ENCODE data around the gene CACFD1.

Gene CACFD1

DNA sequence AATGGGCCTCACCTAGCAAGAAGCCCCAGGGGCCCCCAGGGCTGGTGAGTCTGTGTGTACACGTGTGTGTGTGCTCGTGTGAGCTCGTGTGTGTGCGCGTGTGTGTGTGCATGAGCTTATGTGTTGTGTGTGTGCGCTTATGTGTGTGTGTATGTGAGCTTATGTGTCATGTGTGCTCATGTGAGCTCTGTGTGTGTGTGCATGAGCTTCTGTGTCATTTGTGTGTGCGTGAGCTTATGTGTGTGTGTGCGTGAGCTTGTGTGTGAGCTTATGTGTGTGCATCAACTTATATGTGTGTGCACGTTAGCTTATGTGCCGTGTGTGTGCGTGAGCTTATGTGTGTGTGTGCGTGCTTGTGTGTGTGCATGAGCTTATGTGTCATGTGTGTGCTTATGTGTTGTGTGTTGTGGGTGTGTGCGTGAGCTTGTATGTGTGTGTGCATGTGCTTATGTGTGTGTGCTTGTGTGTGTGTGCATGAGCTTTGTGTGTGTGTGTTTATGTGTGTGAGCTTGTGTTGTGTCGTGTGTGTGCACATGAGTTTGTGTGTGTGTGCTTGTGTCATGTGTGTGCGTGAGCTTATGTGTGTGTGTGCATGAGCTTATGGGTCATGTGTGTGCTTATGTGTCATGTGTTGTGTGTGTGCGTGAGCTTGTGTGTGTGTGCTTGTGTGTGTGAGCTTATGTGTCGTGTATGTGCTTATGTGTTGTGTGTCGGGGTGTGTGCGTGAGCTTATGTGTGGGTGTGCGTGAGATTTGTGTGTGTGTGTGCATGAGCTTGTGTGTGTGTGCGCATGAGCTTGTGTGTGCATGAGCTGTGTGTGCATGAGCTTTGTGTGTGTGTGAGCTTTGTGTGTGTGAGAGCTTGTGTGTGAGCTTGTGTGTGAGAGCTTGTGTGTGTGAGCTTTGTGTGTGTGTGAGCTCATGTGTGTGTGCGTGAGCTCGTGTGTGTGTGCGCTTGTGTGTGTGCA is 35.8 kb downstream of the CACFD1 start:
- Histone ChIP-seq H3K9me3 (ENCODE audit: control insufficient read depth, low read length) (no peaks in the 10 kb centered on the region), H3K4me1 (ENCODE audit: control insufficient read depth, insufficient read depth, low read length, poor library complexity, severe bottlenecking) (no peaks in the 10 kb centered on the region), H3K27me3 (replicated peaks; ENCODE audit: control insufficient read depth, insufficient read depth, low read length, poor library complexity, severe bottlenecking) (no peaks in the 10 kb centered on the region), H3K4me3 (ENCODE audit: insufficient read depth, low read depth, low read length, poor library complexity, severe bottlenecking) (no peak overlapping the region), H3K36me3 (ENCODE audit: control insufficient read depth, insufficient read depth, low read length) (no peaks in the 10 kb centered on the region), H3K27ac (ENCODE audit: insufficient read depth, low read length, poor library complexity, severe bottlenecking) (no peak overlapping the region)
- DNase-seq: no peak

DNA sequence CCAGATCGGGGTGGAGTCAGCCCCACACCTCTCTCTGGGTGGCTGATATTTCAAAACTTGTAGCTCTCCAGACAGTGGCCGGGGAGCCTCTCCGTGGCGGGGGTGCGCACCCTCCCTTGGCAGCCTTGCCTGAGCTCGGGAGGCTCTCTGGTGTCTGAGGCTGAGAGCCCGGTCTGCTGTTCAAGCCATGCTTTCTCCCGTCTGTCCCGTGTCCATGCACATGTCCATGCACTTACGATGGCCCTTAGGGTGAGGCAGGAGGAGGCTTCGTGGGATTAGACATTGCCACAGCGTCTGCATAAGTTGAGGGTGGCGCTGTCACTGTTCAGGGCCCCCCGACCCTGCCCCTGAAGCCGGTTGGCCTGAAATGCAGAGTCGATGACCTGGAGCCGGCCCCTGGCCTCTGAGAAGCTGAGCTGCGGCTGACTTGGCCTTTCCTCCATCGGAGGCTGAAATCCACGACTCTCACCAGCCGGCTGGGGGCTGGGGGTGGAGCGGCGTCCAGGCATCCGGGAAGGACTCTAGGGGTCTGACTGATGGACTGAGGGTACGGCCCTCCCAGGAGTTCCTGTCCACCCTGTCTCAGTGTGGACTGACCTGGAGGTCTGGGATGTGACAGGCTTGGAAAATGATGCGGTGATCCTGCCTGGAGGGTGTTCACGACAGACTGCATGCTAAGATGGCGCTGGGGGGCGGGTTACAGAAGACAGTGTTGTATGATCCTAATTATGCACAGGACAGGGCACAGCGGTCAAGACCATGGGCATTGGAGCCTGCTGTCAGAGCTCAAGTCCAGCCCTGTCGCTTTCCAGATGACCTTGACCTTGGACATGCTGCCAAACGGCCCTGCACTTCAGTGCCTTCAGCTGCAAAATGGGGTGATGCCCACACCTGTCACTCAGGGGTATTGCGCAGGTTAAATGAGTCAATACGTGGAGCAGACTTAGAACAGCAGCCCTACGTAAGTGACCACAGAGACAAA is 37.4 kb downstream of the CACFD1 start:
- Histone ChIP-seq H3K36me3 (ENCODE audit: control insufficient read depth, insufficient read depth, low read length) (no peaks in the 10 kb centered on the region), H3K27ac (ENCODE audit: insufficient read depth, low read length, poor library complexity, severe bottlenecking) (no peak overlapping the region), H3K4me1 (ENCODE audit: control insufficient read depth, insufficient read depth, low read length, poor library complexity, severe bottlenecking) (no peaks in the 10 kb centered on the region), H3K27me3 (replicated peaks; ENCODE audit: control insufficient read depth, insufficient read depth, low read length, poor library complexity, severe bottlenecking) (no peaks in the 10 kb centered on the region), H3K4me3 (ENCODE audit: insufficient read depth, low read depth, low read length, poor library complexity, severe bottlenecking) (no peak overlapping the region), H3K9me3 (ENCODE audit: control insufficient read depth, low read length) (no peaks in the 10 kb centered on the region)
- no peak for DNase-seq

DNA sequence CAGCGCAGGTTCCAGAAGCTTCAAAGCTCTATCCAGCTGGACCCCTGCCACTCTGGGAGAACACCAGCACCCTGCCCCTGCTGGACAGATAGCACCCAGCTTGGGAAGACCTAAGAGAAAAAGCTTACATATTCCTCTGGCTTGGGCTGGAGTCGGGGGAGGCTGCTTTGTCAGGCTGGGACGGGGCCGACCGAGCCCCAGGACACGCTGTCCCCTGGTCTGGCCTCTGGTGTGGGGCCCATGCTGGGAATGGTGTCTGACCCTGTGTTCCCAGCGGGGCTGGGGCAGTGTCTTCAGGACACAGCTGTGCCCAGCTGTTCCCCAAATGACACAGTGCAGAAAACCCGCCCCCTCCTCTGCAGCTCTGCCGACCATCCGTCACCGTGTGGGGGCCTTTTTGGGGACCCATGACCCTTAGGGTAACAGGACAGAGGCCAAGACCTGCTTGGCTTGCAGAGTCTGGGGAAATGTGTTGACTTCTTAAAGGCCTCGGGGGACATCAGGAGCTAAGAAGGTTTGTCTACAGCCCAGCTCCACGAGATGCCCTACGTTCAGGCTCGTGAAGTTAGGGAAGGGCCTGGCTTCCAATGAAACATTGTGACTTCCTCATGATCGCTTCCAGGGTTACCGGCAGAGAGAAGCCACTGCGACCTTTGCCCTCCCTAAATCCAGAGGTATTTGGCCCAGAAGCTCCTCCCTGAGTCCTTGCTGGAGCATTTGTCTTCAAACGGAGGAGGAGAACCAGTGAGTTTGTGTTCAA is 39.5 kb downstream of the CACFD1 start:
- no peaks in the 10 kb centered on the region for H3K4me1 ChIP-seq (ENCODE audit: control insufficient read depth, insufficient read depth, low read length, poor library complexity, severe bottlenecking)
- no peak for DNase-seq
- H3K27me3 ChIP-seq (replicated peaks; ENCODE audit: control insufficient read depth, insufficient read depth, low read length, poor library complexity, severe bottlenecking): no peaks in the 10 kb centered on the region
- no peaks in the 10 kb centered on the region for H3K9me3 ChIP-seq (ENCODE audit: control insufficient read depth, low read length)
- H3K27ac ChIP-seq (ENCODE audit: insufficient read depth, low read length, poor library complexity, severe bottlenecking): no peak overlapping the region
- no peaks in the 10 kb centered on the region for H3K36me3 ChIP-seq (ENCODE audit: control insufficient read depth, insufficient read depth, low read length)
- H3K4me3 ChIP-seq (ENCODE audit: insufficient read depth, low read depth, low read length, poor library complexity, severe bottlenecking): no peak overlapping the region

DNA sequence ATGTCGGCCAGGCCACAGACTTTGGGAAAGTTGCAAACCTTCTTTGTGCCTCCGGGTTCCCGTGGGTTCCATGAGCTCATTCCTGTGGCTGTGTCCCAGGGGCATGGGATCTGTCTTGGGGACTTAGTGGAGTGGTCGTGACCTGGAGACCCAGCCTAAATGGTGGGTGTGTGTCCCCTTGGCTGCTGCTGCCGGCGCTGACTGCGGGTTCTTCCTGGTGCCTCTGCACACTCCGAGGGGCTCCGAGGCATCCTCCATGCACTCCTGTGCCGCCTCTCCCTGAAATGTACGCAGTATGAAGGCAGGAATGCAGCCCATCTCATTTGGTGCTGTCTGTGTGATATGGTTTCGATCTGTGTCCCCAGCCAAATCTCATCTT is 40.1 kb downstream of the CACFD1 start:
- no peak for DNase-seq
- Histone ChIP-seq H3K36me3 (ENCODE audit: control insufficient read depth, insufficient read depth, low read length) (no peaks in the 10 kb centered on the region), H3K4me3 (ENCODE audit: insufficient read depth, low read depth, low read length, poor library complexity, severe bottlenecking) (no peak overlapping the region), H3K27me3 (replicated peaks; ENCODE audit: control insufficient read depth, insufficient read depth, low read length, poor library complexity, severe bottlenecking) (no peaks in the 10 kb centered on the region), H3K4me1 (ENCODE audit: control insufficient read depth, insufficient read depth, low read length, poor library complexity, severe bottlenecking) (no peaks in the 10 kb centered on the region), H3K27ac (ENCODE audit: insufficient read depth, low read length, poor library complexity, severe bottlenecking) (no peak overlapping the region), H3K9me3 (ENCODE audit: control insufficient read depth, low read length) (no peaks in the 10 kb centered on the region)

DNA sequence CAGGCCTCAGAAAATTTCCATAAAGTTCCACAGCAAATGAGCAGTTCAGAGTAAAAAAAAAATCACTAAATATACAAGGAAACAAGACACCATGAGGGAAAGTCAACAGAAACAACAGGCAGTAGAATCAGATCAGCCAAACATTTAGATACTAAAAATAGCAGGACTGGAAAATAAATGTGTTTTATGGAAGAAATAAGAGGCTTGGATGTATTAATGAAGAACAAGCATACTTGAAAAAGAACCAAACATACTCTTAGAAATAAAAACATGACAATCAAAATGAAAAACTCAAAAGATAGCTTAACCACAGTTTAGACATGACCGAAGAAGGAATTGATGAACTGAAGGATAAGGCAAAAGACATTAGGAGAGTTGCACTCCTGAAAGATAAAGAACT is 42.3 kb downstream of the CACFD1 start:
- no peak for DNase-seq
- H3K27me3 ChIP-seq (replicated peaks; ENCODE audit: control insufficient read depth, insufficient read depth, low read length, poor library complexity, severe bottlenecking): no peaks in the 10 kb centered on the region
- no peaks in the 10 kb centered on the region for H3K4me1 ChIP-seq (ENCODE audit: control insufficient read depth, insufficient read depth, low read length, poor library complexity, severe bottlenecking)
- no peak overlapping the region for H3K4me3 ChIP-seq (ENCODE audit: insufficient read depth, low read depth, low read length, poor library complexity, severe bottlenecking)
- no peaks in the 10 kb centered on the region for H3K36me3 ChIP-seq (ENCODE audit: control insufficient read depth, insufficient read depth, low read length)
- no peaks in the 10 kb centered on the region for H3K9me3 ChIP-seq (ENCODE audit: control insufficient read depth, low read length)
- H3K27ac ChIP-seq (ENCODE audit: insufficient read depth, low read length, poor library complexity, severe bottlenecking): no peak overlapping the region

DNA sequence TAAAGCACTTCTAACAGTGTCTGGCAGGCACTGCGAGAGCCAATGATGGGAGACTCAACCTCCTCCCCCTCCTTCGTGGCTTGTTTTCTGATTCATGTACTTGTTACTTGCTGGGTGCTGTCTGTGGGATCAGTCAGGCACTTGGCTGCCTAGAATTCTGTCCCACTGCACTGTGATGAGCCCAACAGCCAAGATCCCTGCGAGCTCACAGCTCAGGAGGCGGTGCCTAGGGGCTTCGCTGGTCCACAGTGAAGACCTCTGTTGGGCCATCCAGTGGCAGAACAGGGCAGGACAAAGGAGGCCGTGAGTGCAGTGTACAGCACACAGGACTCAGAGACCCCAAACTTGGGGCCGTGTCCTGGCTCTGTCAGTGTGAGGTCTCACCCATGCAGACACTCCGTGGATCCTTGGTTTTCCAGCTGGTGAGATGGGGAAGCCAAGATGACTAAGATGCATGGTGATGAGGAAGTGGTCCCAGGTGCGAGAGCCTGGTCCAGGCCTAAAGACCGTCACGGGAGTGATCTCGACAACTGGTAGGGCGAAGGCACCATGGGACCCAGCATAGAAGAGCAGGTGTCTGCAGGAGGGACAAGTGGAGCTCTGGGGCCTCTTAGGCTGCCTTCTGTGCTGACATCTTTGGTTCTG is 45.5 kb downstream of the CACFD1 start:
- H3K4me1 ChIP-seq (ENCODE audit: control insufficient read depth, insufficient read depth, low read length, poor library complexity, severe bottlenecking): peaks cover 11% of the 10 kb centered on the region
- no peak overlapping the region for H3K4me3 ChIP-seq (ENCODE audit: insufficient read depth, low read depth, low read length, poor library complexity, severe bottlenecking)
- no peaks in the 10 kb centered on the region for H3K27me3 ChIP-seq (replicated peaks; ENCODE audit: control insufficient read depth, insufficient read depth, low read length, poor library complexity, severe bottlenecking)
- no peak for DNase-seq
- no peak overlapping the region for H3K27ac ChIP-seq (ENCODE audit: insufficient read depth, low read length, poor library complexity, severe bottlenecking)
- H3K36me3 ChIP-seq (ENCODE audit: control insufficient read depth, insufficient read depth, low read length): no peaks in the 10 kb centered on the region
- H3K9me3 ChIP-seq (ENCODE audit: control insufficient read depth, low read length): no peaks in the 10 kb centered on the region

DNA sequence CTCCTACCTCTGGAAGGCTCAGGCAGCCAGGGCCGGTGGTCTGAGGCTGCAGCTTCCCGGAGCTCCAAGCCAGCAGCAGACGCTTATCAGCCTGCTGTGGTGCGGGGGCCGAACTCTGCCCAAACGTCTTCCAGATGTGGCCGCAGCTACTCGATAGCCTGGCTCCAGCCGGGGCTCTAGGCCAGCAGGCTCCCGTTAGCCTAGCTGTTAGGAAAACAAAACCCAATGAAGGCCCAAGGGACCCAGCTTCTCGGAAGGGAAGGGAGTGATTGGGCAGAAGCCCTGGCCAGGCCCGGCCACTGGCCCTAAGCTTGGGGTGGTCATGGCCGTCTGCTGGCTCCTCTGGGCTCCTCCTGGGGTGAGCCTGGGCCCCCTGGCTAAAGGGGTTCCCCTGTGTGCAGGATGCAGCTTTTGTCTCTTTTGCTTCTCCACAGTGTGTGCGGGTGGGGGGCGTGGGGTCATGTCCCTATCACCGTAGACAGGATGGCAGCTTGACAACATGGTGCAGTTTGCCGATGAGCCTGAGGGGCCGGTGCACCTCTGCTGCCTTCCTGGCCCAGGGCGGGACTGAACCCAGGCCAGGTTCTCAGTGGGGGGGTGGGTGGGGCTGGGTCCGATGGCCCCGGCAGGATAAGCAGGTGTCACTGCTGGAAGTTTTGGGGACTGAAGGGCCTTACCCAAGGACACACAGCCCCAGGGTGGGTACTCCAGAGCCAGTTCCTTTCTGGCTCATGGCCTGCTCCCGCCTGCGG is 46.3 kb downstream of the CACFD1 start:
- DNase-seq: no peak
- no peaks in the 10 kb centered on the region for H3K9me3 ChIP-seq (ENCODE audit: control insufficient read depth, low read length)
- no peaks in the 10 kb centered on the region for H3K36me3 ChIP-seq (ENCODE audit: control insufficient read depth, insufficient read depth, low read length)
- peaks cover 11% of the 10 kb centered on the region for H3K4me1 ChIP-seq (ENCODE audit: control insufficient read depth, insufficient read depth, low read length, poor library complexity, severe bottlenecking)
- no peak overlapping the region for H3K4me3 ChIP-seq (ENCODE audit: insufficient read depth, low read depth, low read length, poor library complexity, severe bottlenecking)
- H3K27me3 ChIP-seq (replicated peaks; ENCODE audit: control insufficient read depth, insufficient read depth, low read length, poor library complexity, severe bottlenecking): no peaks in the 10 kb centered on the region
- no peak overlapping the region for H3K27ac ChIP-seq (ENCODE audit: insufficient read depth, low read length, poor library complexity, severe bottlenecking)

DNA sequence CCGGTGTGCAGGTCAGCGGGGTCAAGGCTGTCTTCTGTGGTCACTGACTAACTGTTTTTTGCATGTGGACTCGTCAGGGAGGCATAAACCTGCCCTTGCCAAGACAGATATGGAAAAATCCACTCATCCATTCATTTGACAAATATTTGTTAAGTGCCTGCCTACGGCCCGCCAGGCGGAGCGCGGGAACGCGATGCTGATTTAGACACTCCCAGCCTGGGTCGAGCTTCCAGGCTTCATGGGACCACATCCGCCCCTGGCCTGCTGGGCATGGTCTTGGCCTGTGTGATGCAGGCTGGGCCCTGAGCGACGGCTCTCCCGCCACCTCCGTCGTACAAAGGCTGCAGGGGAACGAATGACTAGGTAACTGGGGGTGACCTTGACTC is 46.9 kb downstream of the CACFD1 start:
- Histone ChIP-seq H3K4me1 (ENCODE audit: control insufficient read depth, insufficient read depth, low read length, poor library complexity, severe bottlenecking) (peaks cover 11% of the 10 kb centered on the region), H3K36me3 (ENCODE audit: control insufficient read depth, insufficient read depth, low read length) (no peaks in the 10 kb centered on the region), H3K27ac (ENCODE audit: insufficient read depth, low read length, poor library complexity, severe bottlenecking) (no peak overlapping the region), H3K9me3 (ENCODE audit: control insufficient read depth, low read length) (no peaks in the 10 kb centered on the region), H3K4me3 (ENCODE audit: insufficient read depth, low read depth, low read length, poor library complexity, severe bottlenecking) (no peak overlapping the region), H3K27me3 (replicated peaks; ENCODE audit: control insufficient read depth, insufficient read depth, low read length, poor library complexity, severe bottlenecking) (no peaks in the 10 kb centered on the region)
- DNase-seq: no peak

All from effector memory CD4-positive, alpha-beta T cell (primary cell).